GM23338 (cell line): ENCODE data around the gene EBI3. TPM values are rescaled to one million over a fixed set of nuclear protein-coding genes. Genes with fewer than 3 reads are reported as not detected.

Experiments
- ATAC-seq: fragments of 200-7000 bp; cut with Tn5 transposase; 3 replicates; pipeline ENCODE4 v1.9.1; 2020
- DNase-seq: peaks from one replicate; pipeline ENCODE4 v3.0.0-alpha.2; 2015; ENCODE audit warnings: low spot score
- H2AFZ ChIP-seq: fragments of 200-600 bp; sonication (generic); 2 replicates; pipeline ENCODE4 v1.8.0; 2016; ENCODE audit warnings: antibody characterized with exemption, mild to moderate bottlenecking, moderate library complexity
- H3F3A ChIP-seq: fragments of 200-600 bp; sonication (generic); replicated peaks from 2 replicates; pipeline ENCODE4 v1.8.0; 2017; ENCODE audit warnings: antibody characterized with exemption, mixed run types, low read depth
- H3K27ac ChIP-seq: fragments of 200-600 bp; sonication (generic); 2 replicates; pipeline ENCODE4 v1.6.1; 2016; ENCODE audit warnings: low read depth
- H3K27me3 ChIP-seq: fragments of 200-600 bp; sonication (generic); 2 replicates; pipeline ENCODE4 v1.8.0; 2016; ENCODE audit warnings: mild to moderate bottlenecking, mixed run types, moderate library complexity; ENCODE audit not compliant: insufficient read depth
- H3K36me3 ChIP-seq: fragments of 200-600 bp; sonication (generic); 2 replicates; pipeline ENCODE4 v1.8.0; 2016; ENCODE audit warnings: mild to moderate bottlenecking; ENCODE audit not compliant: insufficient read depth
- H3K4me1 ChIP-seq: fragments of 200-600 bp; sonication (generic); 2 replicates; pipeline ENCODE4 v1.8.0; 2016; ENCODE audit warnings: mild to moderate bottlenecking, moderate library complexity; ENCODE audit not compliant: insufficient read depth
- H3K4me2 ChIP-seq: fragments of 200-600 bp; sonication (generic); 2 replicates; pipeline ENCODE4 v1.7.1; 2017; ENCODE audit warnings: mixed run types
- H3K4me3 ChIP-seq: fragments of 200-600 bp; sonication (generic); 2 replicates; pipeline ENCODE4 v1.6.1; 2016; ENCODE audit warnings: mixed run types
- H3K79me2 ChIP-seq: fragments of 200-600 bp; sonication (generic); replicated peaks from 2 replicates; pipeline ENCODE4 v1.8.0; 2017; ENCODE audit warnings: mild to moderate bottlenecking; ENCODE audit not compliant: insufficient read depth
- H3K9me2 ChIP-seq: fragments of 200-600 bp; sonication (generic); 2 replicates; pipeline ENCODE4 v1.8.0; 2017; ENCODE audit not compliant: insufficient read depth
- H4K20me1 ChIP-seq: fragments of 200-600 bp; sonication (generic); replicated peaks from 2 replicates; pipeline ENCODE4 v1.8.0; 2017; ENCODE audit warnings: mild to moderate bottlenecking; ENCODE audit not compliant: insufficient read depth
- H3K27ac Mint-ChIP-seq: 2 replicates; pipeline ENCODE4 v1.8.0; 2020; ENCODE audit warnings: inconsistent platforms, mild to moderate bottlenecking, moderate library complexity, mixed read lengths
- H3K27me3 Mint-ChIP-seq: 3 replicates; pipeline ENCODE4 v1.8.0; 2022; ENCODE audit warnings: low read depth, mild to moderate bottlenecking, moderate library complexity, mixed read lengths, inconsistent platforms; ENCODE audit not compliant: insufficient read depth, poor library complexity
- H3K36me3 Mint-ChIP-seq: 3 replicates; pipeline ENCODE4 v1.8.0; 2021; ENCODE audit warnings: low read depth, mild to moderate bottlenecking, inconsistent platforms, moderate library complexity, mixed read lengths
- H3K4me1 Mint-ChIP-seq: 3 replicates; pipeline ENCODE4 v1.8.0; 2020; ENCODE audit warnings: mild to moderate bottlenecking, inconsistent platforms, mixed read lengths
- H3K4me3 Mint-ChIP-seq: 3 replicates; pipeline ENCODE4 v1.8.0; 2021; ENCODE audit warnings: moderate library complexity, mild to moderate bottlenecking, inconsistent platforms, mixed read lengths
- H3K9me3 Mint-ChIP-seq: 3 replicates; pipeline ENCODE4 v1.8.0; 2020; ENCODE audit warnings: moderate library complexity, mild to moderate bottlenecking, inconsistent platforms, mixed read lengths
- CREB1 ChIP-seq: fragments of 250-450 bp; sonication (Bioruptor Pico); IDR thresholded peaks from 2 replicates; pipeline ENCODE4 v1.5.0; 2020; ENCODE audit warnings: low read depth, mild to moderate bottlenecking, moderate library complexity
- CTCF ChIP-seq, 2 experiments: fragments of 200-600 bp in 1 of 2; sonication (generic) in 1 of 2; conservative IDR thresholded peaks; 2 replicates each; pipeline versions ENCODE4 v1.5.1 to v1.6.1; 2016 to 2017; ENCODE audit warnings: antibody characterized with exemption in 2 of 2, low read depth in 2 of 2, mild to moderate bottlenecking in 2 of 2, moderate library complexity in 1 of 2
- ETS1 ChIP-seq: IDR thresholded peaks from 2 replicates; pipeline ENCODE4 v1.6.1; 2016; ENCODE audit warnings: antibody characterized with exemption
- EZH2 ChIP-seq: fragments of 200-600 bp; sonication (generic); IDR thresholded peaks from one replicate; pipeline ENCODE4 v1.8.0; 2017; ENCODE audit warnings: antibody characterized with exemption, mild to moderate bottlenecking, low read depth; ENCODE audit not compliant: unreplicated experiment
- EZH2phosphoT487 ChIP-seq: fragments of 200-600 bp; sonication (generic); IDR thresholded peaks from one replicate; pipeline ENCODE4 v1.8.1; 2018; ENCODE audit warnings: antibody characterized with exemption; ENCODE audit not compliant: unreplicated experiment
- JUNB ChIP-seq: IDR thresholded peaks from one replicate; pipeline ENCODE4 v1.6.1; 2016; ENCODE audit warnings: antibody characterized with exemption; ENCODE audit not compliant: unreplicated experiment
- NANOG ChIP-seq: IDR thresholded peaks from 2 replicates; pipeline ENCODE4 v1.6.1; 2016; ENCODE audit warnings: antibody characterized with exemption, borderline replicate concordance
- POLR2AphosphoS5 ChIP-seq: IDR thresholded peaks from 2 replicates; pipeline ENCODE4 v1.6.1; 2016; ENCODE audit warnings: antibody characterized with exemption, low read depth
- REST ChIP-seq: IDR thresholded peaks from one replicate; pipeline ENCODE4 v1.6.1; 2018; ENCODE audit warnings: antibody characterized with exemption; ENCODE audit not compliant: unreplicated experiment
- STAT1 ChIP-seq: IDR thresholded peaks from one replicate; pipeline ENCODE4 v1.6.1; 2016; ENCODE audit warnings: antibody characterized with exemption; ENCODE audit not compliant: unreplicated experiment
- ZNF114 ChIP-seq: fragments of 250-450 bp; sonication (Bioruptor Pico); IDR thresholded peaks from 2 replicates; pipeline ENCODE4 v1.5.0; 2020; ENCODE audit warnings: mild to moderate bottlenecking, moderate library complexity
- ZNF331 ChIP-seq: fragments of 250-450 bp; sonication (Bioruptor Pico); IDR thresholded peaks from 2 replicates; pipeline ENCODE4 v1.5.0; 2020; ENCODE audit warnings: low read depth, mild to moderate bottlenecking, moderate library complexity
- ZNF462 ChIP-seq: fragments of 250-450 bp; sonication (Bioruptor Pico); IDR thresholded peaks from 2 replicates; pipeline ENCODE4 v1.5.0; 2020; ENCODE audit warnings: mild to moderate bottlenecking, moderate library complexity
- polyA plus RNA-seq: library from polyadenylated mRNA; unstranded; fragments of >200 nt; fragmentation: Nextera tagmentation; extraction: Ambion mirVana; gene quantifications from 2 replicates; pipeline ENCODE4 v1.2.1, GENCODE V29; 2016
- total RNA-seq: library from RNA; depleted of rRNA; stranded (reverse); fragments of >200 nt; shearing (Covaris generic); gene quantifications from 2 replicates; pipeline ENCODE4 v1.2.3, GENCODE V29; 2014

Gene EBI3
- total and polyA plus RNA-seq, 2 experiments from 2014 or later: 0.52 to 1.4 TPM

DNA sequence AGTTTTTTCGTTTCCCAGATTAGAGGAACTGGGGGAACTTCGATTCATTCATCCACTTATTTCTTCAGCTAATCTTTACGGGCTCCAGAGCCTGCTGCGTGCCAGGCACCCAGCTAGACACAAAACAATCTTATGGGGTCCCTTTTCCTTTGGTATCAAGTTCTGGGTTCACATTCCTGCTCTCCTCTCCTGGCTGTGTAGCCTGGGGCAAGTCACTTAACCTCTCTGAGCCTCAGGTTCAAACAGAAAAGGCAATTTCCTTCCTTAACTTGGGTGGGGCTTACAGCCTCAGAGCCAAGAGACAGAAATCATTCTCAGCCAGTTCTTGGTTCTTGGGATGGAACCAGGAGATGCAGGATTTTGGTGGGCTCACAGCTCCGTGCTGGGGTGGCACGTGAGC is 55.7 kb downstream of the EBI3 start:
- no peaks in the 10 kb centered on the region for H3K4me1 ChIP-seq
- no peaks in the 10 kb centered on the region for H3K9me2 ChIP-seq
- no peaks in the 10 kb centered on the region for H4K20me1 ChIP-seq
- H3K79me2 ChIP-seq: no peaks in the 10 kb centered on the region
- H3K27ac Mint-ChIP-seq: no peak overlapping the region
- ATAC-seq: no peak
- H3K27me3 Mint-ChIP-seq: peaks cover 26% of the 10 kb centered on the region
- 0 out of 2 replicates have a peak overlapping the region, but pooled peaks have one; percentile 19 for H2AFZ ChIP-seq
- no peak overlapping the region for H3K4me2 ChIP-seq
- no peak overlapping the region for H3K27ac ChIP-seq
- H3F3A ChIP-seq: no peaks in the 10 kb centered on the region
- no peaks in the 10 kb centered on the region for H3K36me3 ChIP-seq
- DNase-seq: no peak
- no peak overlapping the region for H3K4me3 Mint-ChIP-seq
- H3K4me1 Mint-ChIP-seq: peaks cover 2% of the 10 kb centered on the region; the same call in 1 of the 3 replicates
- TF ChIP-seq ETS1 (no peak), REST (no peak), EZH2 (no peak), EZH2phosphoT487 (no peak), ZNF331 (CRISPR knock-in tag) (no peak), CTCF (conservative IDR thresholded peaks at IDR 0.05; ENCODE audit: low read depth in 2 of 2) (no peak), CREB1 (no peak), ZNF462 (CRISPR knock-in tag) (no peak), JUNB (no peak), POLR2AphosphoS5 (no peak), NANOG (no peak), STAT1 (no peak), ZNF114 (CRISPR knock-in tag) (no peak)
- H3K4me3 ChIP-seq: no peak overlapping the region; the same call in 1 of the 2 replicates
- H3K36me3 Mint-ChIP-seq: no peaks in the 10 kb centered on the region
- H3K9me3 Mint-ChIP-seq: no peaks in the 10 kb centered on the region
- H3K27me3 ChIP-seq: peaks cover 23% of the 10 kb centered on the region
